Frontal cortex (tissue), 4 donors: ENCODE results near the gene RPS3A. TPM values are rescaled to one million over a fixed set of nuclear protein-coding genes. Genes with fewer than 3 reads are reported as not detected.
"Not testable (repeated sequence)": the region's sequence is repeated elsewhere in the genome, so short reads cannot be mapped to it uniquely, and the experiment has no call there.

Source experiments
- DNase-seq, 2 donors: peaks; one replicate each; pipeline ENCODE4 v3.0.0; 2012; ENCODE audit warnings: low spot score in 2 of 2
- FAIRE-seq: peaks from 2 replicates; lab custom pipeline; 2012; peaks lifted over from hg19 to GRCh38; lab: Jason Lieb, UNC
- total RNA-seq: library from RNA; depleted of rRNA; stranded (reverse); fragments of >200 nt; gene quantifications from one replicate; pipeline ENCODE4 v1.2.3, GENCODE V29; 2014
- donor health status: control.
- donor health status: control.
- donor health status: control.

The RPS3A gene
- total RNA-seq, 1 donor from 2014 or later = 4,290 TPM

- FAIRE-seq = no peak
- no peak for DNase-seq
These were observed 10.8 kb downstream of the RPS3A start for GRCh38 chr4:151110236-151110635.

DNA sequence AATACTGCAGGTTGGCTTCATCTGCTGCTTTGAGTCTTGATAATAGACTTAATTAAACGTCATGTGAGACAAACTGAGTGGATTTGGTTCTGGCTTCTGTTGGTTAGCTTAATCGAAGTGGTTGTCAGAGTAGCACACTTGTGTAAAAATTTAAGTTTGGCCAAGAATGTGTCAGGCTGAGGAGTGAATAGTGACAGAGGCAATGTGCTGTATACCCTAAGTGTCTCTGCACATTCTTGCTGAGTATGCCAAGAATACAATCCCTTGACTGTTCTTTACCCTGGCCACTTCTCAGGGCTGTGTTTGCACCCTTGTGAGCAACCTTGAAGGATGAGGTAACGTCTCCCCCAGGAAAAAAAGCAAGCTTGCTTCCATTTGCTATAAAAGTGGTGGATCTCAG, 14.9 kb downstream of the RPS3A start:
- DNase-seq (no peak), FAIRE-seq (no peak)

- no peak for FAIRE-seq
- DNase-seq = no peak
These were observed 15.6 kb downstream of the RPS3A start for GRCh38 chr4:151114986-151115385.

GRCh38 chr4:151117371-151117962, 18.0 kb downstream of the RPS3A start:
- FAIRE-seq (peak; percentile 78), DNase-seq (peak; percentile 26 to 59)

DNA sequence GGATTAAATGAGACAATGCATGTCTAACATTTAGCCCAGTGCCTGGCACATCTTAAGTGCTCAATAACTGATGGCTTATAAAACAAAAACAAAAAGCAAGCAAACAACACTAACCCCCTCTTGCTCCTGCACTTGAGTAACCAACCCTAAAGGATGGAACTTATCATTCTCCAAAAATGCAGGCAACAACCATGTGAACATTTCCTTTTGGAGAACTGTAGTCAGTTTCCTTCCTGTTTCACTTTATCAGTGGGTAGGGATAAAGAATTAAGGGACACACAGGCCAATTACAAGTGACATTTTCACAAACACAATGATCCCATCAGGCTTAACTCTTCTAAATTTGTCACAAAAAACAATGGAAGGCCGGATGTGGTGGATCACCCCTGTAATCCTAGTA, 30.4 kb downstream of the RPS3A start:
- FAIRE-seq (no peak), DNase-seq (no peak)

GRCh38 chr4:151133311-151133710, 33.9 kb downstream of the RPS3A start:
- FAIRE-seq (no peak), DNase-seq (no peak)

- not testable (repeated sequence) for FAIRE-seq, DNase-seq
These were observed 36.6 kb downstream of the RPS3A start for GRCh38 chr4:151136048-151136447.

GRCh38 chr4:151139814-151140213, 40.4 kb downstream of the RPS3A start:
- FAIRE-seq (no peak), DNase-seq (no peak)

GRCh38 chr4:151142758-151143157, 43.3 kb downstream of the RPS3A start:
- FAIRE-seq (no peak), DNase-seq (no peak)

DNA sequence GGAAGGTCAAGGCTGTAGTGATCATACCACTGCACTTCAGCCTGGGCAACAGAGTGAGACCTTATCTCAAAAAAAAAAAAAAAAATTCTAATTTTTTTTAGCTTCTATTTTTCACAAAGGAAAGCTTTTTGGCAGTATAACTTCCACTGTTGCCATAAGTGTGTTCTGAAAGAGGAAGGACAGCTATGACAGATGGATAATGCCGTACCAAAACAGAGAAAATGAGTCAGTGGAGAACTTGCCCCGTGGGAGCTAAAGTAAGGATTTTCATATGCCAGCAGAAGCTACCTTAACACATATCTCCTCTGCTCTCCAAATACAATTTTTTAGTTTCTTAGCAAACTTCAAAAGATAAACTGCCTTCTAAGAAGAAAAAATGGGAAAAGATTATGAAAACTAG, 43.7 kb downstream of the RPS3A start:
- no peak for DNase-seq
- no peak for FAIRE-seq

DNA sequence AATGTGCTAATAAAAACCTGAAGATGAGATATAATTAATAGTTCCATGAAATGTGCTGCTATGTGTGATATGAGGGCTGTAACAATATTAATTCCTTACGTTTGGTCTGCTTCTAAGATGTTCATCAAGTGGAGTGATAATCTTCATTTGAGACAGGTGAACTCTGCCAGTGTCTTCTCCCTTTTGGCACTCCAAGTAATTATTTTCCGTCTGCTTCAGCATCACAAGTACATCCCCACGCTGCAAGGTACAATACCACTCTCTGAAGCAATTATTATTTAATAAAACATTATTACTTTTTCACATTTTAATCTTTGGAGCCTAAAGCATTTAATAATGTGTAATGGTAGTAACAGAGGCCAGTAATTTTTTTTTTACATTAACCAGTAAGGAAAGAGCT, 44.4 kb downstream of the RPS3A start:
- no peak for FAIRE-seq
- no peak for DNase-seq

DNA sequence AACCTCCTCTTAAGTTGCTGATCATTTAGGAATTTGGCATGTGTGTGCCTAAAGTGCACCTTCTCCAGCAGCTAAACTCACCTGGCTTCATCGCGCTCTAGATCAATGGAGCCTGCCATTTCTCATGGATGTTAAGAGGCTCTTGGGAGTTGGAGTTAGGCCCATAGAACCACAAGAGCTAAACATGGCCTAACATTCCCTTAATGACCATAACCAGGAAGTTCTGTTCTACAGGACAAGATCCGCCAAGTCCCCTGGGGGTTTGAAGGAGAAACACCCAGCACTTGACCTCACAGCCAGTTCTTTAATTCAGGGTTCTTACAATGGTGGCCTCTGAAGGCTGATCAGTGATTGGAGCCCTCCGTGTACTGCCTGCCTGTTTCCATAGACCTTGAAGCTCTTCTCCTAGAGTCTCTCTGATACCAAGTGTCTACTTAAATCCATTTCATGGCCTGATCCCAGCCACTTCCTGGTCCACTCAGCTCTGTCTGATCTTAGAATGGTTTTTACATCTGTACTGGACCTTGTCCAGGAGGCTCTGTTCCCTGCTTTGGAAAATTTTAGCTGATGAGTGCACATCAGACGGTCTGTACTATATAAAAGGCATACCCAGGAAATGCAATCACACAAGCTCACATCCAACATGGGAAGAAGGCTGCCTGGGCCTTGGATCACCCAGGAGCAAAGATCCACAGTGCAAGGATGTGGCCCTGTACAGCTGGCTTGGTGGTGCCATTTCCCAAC, 45.1 kb downstream of the RPS3A start:
- DNase-seq (no peak), FAIRE-seq (no peak)

GRCh38 chr4:151147000-151147399, 47.6 kb downstream of the RPS3A start:
- DNase-seq = no peak
- FAIRE-seq = no peak

DNA sequence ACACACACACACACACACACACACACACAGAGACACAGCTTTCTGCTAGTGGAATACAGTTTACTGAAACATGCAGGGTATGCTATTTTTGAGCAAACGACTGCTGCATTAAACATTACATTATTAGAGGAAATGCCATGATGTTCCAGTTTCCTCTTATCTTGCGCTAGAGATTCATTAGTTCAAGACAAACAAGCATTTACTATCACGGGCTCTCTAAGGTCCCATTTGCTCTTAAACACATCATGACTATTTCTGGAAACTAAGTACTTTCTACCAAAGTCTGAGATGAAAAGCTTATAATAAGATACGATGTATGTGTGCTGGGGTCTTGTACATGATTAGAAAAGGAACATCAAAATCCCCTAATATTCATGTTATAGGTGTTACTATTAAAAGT, 48.8 kb downstream of the RPS3A start:
- no peak for DNase-seq
- no peak for FAIRE-seq

GRCh38 chr4:151150821-151151580, 51.6 kb downstream of the RPS3A start:
- DNase-seq = no peak
- FAIRE-seq = peak; percentile 42

- FAIRE-seq = no peak
- no peak for DNase-seq
These were observed 52.6 kb downstream of the RPS3A start for GRCh38 chr4:151152028-151152427.

DNA sequence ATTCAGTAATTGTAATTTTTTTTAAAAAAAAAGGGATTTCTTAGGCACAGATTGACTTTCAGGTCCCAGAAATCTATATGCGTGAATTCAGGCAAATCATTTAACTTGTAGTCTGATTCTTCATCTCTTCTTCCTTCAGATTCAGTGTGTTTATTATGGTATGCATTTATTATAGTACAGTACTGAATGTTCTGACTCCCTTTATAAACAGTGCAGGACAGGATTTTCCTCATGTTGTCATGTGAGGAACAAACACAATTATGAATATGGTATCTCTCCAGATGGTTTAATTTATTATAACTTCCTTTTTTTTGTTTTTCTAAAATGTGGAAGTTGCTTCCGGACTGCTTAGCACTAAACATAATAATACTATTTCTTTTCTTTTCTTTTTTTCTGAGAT, 54.2 kb downstream of the RPS3A start:
- no peak for FAIRE-seq
- no peak for DNase-seq
